Measurements from ENCODE around the gene CENPV.
A peak's percentile ranks its signal among the peaks of the same experiment; 100 is the strongest.

Gene CENPV

GRCh38 chr17:16329519-16330271 lies 23.6 kb downstream of the CENPV start:
- peak; percentile 40 for DNase-seq (ENCODE audit: low read depth)
- no peak overlapping the region for H3K4me3 ChIP-seq (replicated peaks; ENCODE audit: low read depth, low read length)
- TF ChIP-seq, protein P1, sequence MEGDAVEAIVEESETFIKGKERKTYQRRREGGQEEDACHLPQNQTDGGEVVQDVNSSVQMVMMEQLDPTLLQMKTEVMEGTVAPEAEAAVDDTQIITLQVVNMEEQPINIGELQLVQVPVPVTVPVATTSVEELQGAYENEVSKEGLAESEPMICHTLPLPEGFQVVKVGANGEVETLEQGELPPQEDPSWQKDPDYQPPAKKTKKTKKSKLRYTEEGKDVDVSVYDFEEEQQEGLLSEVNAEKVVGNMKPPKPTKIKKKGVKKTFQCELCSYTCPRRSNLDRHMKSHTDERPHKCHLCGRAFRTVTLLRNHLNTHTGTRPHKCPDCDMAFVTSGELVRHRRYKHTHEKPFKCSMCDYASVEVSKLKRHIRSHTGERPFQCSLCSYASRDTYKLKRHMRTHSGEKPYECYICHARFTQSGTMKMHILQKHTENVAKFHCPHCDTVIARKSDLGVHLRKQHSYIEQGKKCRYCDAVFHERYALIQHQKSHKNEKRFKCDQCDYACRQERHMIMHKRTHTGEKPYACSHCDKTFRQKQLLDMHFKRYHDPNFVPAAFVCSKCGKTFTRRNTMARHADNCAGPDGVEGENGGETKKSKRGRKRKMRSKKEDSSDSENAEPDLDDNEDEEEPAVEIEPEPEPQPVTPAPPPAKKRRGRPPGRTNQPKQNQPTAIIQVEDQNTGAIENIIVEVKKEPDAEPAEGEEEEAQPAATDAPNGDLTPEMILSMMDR (IDR thresholded peaks at IDR 0.05; ENCODE audit: low read length, missing control alignments): no peak

DNA sequence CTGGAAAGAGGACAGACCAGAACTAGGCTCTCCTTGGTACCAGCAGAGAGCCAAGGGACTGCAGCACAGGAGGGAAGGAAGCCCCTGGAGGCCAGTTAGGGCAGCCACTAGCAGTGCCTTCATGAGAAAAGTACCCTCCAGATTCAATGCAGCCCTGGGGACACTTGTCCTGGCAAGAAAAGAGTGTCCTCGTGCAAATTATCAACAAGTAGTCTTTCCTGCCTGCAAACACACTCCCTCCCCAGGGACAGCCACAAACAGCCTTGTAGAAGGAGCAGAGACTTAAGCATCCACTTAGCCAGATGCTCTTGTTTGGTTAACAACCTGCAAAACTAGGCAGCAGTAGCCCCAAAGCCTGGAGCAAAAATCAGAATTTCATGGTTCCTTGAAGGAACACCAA lies 24.3 kb downstream of the CENPV start:
- peak; percentile 2 for DNase-seq (ENCODE audit: low read depth)
- TF ChIP-seq, protein P1 (IDR thresholded peaks at IDR 0.05; ENCODE audit: low read length, missing control alignments): peak; percentile 22
- H3K4me3 ChIP-seq (replicated peaks; ENCODE audit: low read depth, low read length): no peak overlapping the region

DNA sequence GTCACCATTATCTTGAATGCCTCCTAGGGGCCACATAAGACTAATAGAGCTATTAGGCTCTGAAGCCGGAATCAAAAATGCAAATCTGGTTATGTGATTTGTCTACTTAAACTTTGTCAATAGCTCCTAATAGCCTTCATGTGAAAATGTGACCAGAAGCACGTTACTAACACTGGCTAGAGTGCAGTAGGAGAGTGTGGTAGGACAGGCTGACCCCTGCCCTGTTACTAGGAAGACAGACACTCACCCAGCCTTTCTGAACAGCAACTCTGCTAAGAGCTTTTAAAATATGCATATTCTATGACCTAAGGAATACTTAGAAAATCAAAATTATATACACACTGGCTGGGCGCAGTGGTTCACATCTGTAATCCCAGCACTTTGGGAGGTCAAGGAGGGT lies 26.3 kb downstream of the CENPV start:
- H3K4me3 ChIP-seq (replicated peaks; ENCODE audit: low read depth, low read length): no peak overlapping the region
- TF ChIP-seq, protein P1 (IDR thresholded peaks at IDR 0.05; ENCODE audit: low read length, missing control alignments): no peak
- no peak for DNase-seq (ENCODE audit: low read depth)

- no peak for DNase-seq (ENCODE audit: low read depth)
- no peak overlapping the region for H3K4me3 ChIP-seq (replicated peaks; ENCODE audit: low read depth, low read length)
Observed at GRCh38 chr17:16325964-16326363, 27.3 kb downstream of the CENPV start.

GRCh38 chr17:16322636-16323035 lies 30.6 kb downstream of the CENPV start:
- peak; percentile 35 for DNase-seq (ENCODE audit: low read depth)
- no peak overlapping the region for H3K4me3 ChIP-seq (replicated peaks; ENCODE audit: low read depth, low read length)
- TF ChIP-seq, protein P1 (IDR thresholded peaks at IDR 0.05; ENCODE audit: low read length, missing control alignments): no peak

More at GRCh38 chr17:16325964-16326363, 27.3 kb downstream of the CENPV start:
- TF ChIP-seq, protein P1 (IDR thresholded peaks at IDR 0.05; ENCODE audit: low read length, missing control alignments): no peak

GRCh38 chr17:16319969-16320368 lies 33.3 kb downstream of the CENPV start:
- no peak for DNase-seq (ENCODE audit: low read depth)
- TF ChIP-seq, protein P1 (IDR thresholded peaks at IDR 0.05; ENCODE audit: low read length, missing control alignments): no peak
- no peak overlapping the region for H3K4me3 ChIP-seq (replicated peaks; ENCODE audit: low read depth, low read length)

GRCh38 chr17:16314859-16315258 lies 38.4 kb downstream of the CENPV start:
- DNase-seq (ENCODE audit: low read depth): no peak
- TF ChIP-seq, protein P1 (IDR thresholded peaks at IDR 0.05; ENCODE audit: low read length, missing control alignments): no peak
- no peak overlapping the region for H3K4me3 ChIP-seq (replicated peaks; ENCODE audit: low read depth, low read length)

Measured in fibroblast of pulmonary artery (primary cell).